HepG2 (cell line): ENCODE results near the gene MC3R. TPM values are rescaled to one million over a fixed set of nuclear protein-coding genes. Genes with fewer than 3 reads are reported as not detected.

Source experiments
- ATRX ChIP-seq: sonication (generic); formaldehyde crosslinking; IDR thresholded peaks from 2 replicates; pipeline ENCODE4 v1.4.0; 2020; ENCODE audit warnings: missing genetic modification reagents, borderline replicate concordance
- CEBPG ChIP-seq: IDR thresholded peaks from 2 replicates; pipeline ENCODE4 v1.6.1; 2016
- GATAD1 ChIP-seq: IDR thresholded peaks from 2 replicates; pipeline ENCODE4 v1.6.1; 2016; ENCODE audit warnings: missing genetic modification reagents, missing compliant biosample characterization
- GATAD2A ChIP-seq: IDR thresholded peaks from 2 replicates; pipeline ENCODE4 v1.6.1; 2016
- GZF1 ChIP-seq: sonication (generic); formaldehyde crosslinking; IDR thresholded peaks from 2 replicates; pipeline ENCODE4 v1.5.1; 2020; ENCODE audit warnings: mild to moderate bottlenecking, missing genetic modification reagents
- HIC2 ChIP-seq: sonication (generic); formaldehyde crosslinking; IDR thresholded peaks from 2 replicates; pipeline ENCODE4 v1.9.0; 2022; ENCODE audit warnings: low read depth, missing genetic modification reagents
- KAT7 ChIP-seq: IDR thresholded peaks from 2 replicates; pipeline ENCODE4 v1.6.1; 2018; ENCODE audit warnings: borderline replicate concordance, missing compliant biosample characterization
- KMT2A ChIP-seq: sonication (generic); formaldehyde crosslinking; IDR thresholded peaks from 2 replicates; pipeline ENCODE4 v1.4.0; 2020; ENCODE audit warnings: missing genetic modification reagents
- MEF2D ChIP-seq: sonication (generic); formaldehyde crosslinking; IDR thresholded peaks from 2 replicates; pipeline ENCODE4 v1.5.1; 2020; ENCODE audit warnings: mild to moderate bottlenecking, missing genetic modification reagents
- MTA1 ChIP-seq: sonication (generic); formaldehyde crosslinking; IDR thresholded peaks from 2 replicates; pipeline ENCODE4 v1.4.0; 2020; ENCODE audit warnings: missing genetic modification reagents, mild to moderate bottlenecking, borderline replicate concordance
- NCOR1 ChIP-seq: fragments of 200-600 bp; sonication (generic); IDR thresholded peaks from 2 replicates; pipeline ENCODE4 v1.7.0; 2017; ENCODE audit warnings: antibody characterized with exemption, low read length, borderline replicate concordance
- NFIB ChIP-seq: sonication (generic); formaldehyde crosslinking; IDR thresholded peaks from 2 replicates; pipeline ENCODE4 v1.9.0; 2021; ENCODE audit warnings: missing genetic modification reagents, mild to moderate bottlenecking, borderline replicate concordance
- POLR2AphosphoS5 ChIP-seq: IDR thresholded peaks from 2 replicates; pipeline ENCODE4 v1.6.1; 2012; ENCODE audit warnings: low read depth, low read length
- SP2 ChIP-seq: sonication (generic); formaldehyde crosslinking; IDR thresholded peaks from 2 replicates; pipeline ENCODE4 v1.5.1; 2020; ENCODE audit warnings: mild to moderate bottlenecking, missing genetic modification reagents
- SRF ChIP-seq: IDR thresholded peaks from 2 replicates; pipeline ENCODE4 v1.6.1; 2011; ENCODE audit warnings: mild to moderate bottlenecking, low read depth, low read length, moderate library complexity
- SRSF9 ChIP-seq: fragments of 200-400 bp; formaldehyde crosslinking; IDR thresholded peaks from 2 replicates; pipeline ENCODE4 v1.6.1; 2018; ENCODE audit warnings: borderline replicate concordance, mild to moderate bottlenecking, low read depth, low read length; ENCODE audit not compliant: insufficient read depth, poor library complexity, severe bottlenecking
- TAF1 ChIP-seq: sonication (generic); formaldehyde crosslinking; IDR thresholded peaks from 2 replicates; pipeline ENCODE4 v1.4.0; 2020; ENCODE audit warnings: missing genetic modification reagents
- ZC3H13 ChIP-seq: sonication (generic); formaldehyde crosslinking; IDR thresholded peaks from 2 replicates; pipeline ENCODE4 v1.8.1; 2023; ENCODE audit warnings: mild to moderate bottlenecking, missing genetic modification reagents, moderate library complexity
- ZFP62 ChIP-seq: sonication (generic); formaldehyde crosslinking; IDR thresholded peaks from 2 replicates; pipeline ENCODE4 v1.4.0; 2020; ENCODE audit warnings: missing genetic modification reagents
- ZNF547 ChIP-seq: sonication (generic); formaldehyde crosslinking; IDR thresholded peaks from 2 replicates; pipeline ENCODE4 v1.5.1; 2020; ENCODE audit warnings: mild to moderate bottlenecking, missing genetic modification reagents
- ZNF569 ChIP-seq: sonication (generic); formaldehyde crosslinking; IDR thresholded peaks from 2 replicates; pipeline ENCODE4 v1.5.0; 2020; ENCODE audit warnings: mild to moderate bottlenecking, missing genetic modification reagents, moderate library complexity, borderline replicate concordance
- ZNF737 ChIP-seq: sonication (generic); formaldehyde crosslinking; IDR thresholded peaks from 2 replicates; pipeline ENCODE4 v1.5.0; 2020; ENCODE audit warnings: missing genetic modification reagents, mild to moderate bottlenecking, borderline replicate concordance
- ZNF749 ChIP-seq: sonication (generic); formaldehyde crosslinking; IDR thresholded peaks from 2 replicates; pipeline ENCODE4 v1.8.0; 2022; ENCODE audit warnings: mild to moderate bottlenecking, missing genetic modification reagents, moderate library complexity, borderline replicate concordance
- ZNF761 ChIP-seq: sonication (generic); formaldehyde crosslinking; conservative IDR thresholded peaks from 2 replicates; pipeline ENCODE4 v1.4.0; 2020; ENCODE audit warnings: mild to moderate bottlenecking, missing genetic modification reagents
- polyA plus RNA-seq, 8 experiments: library from polyadenylated mRNA; depleted of rRNA in 3 of 8; stranded (reverse) in 7 of 8; unstranded in 1 of 8; fragments of >200 nt; fragmentation: Illumina TruSeq in 4 of 8; extraction: Trizol in 4 of 8; gene quantifications; 2 replicates each; pipeline versions ENCODE4 v1.2.1 to v1.2.3, GENCODE V29; 2011 to 2016; ENCODE audit warnings: low read depth in 4 of 8, missing spikeins in 1 of 8, mixed read lengths in 1 of 8; ENCODE audit not compliant: insufficient read depth in 1 of 8
- total RNA-seq, 5 experiments: library from RNA; depleted of rRNA; stranded (reverse); fragments of >200 nt; fragmentation: Illumina TruSeq; extraction: Trizol; gene quantifications; 2 replicates each; pipeline ENCODE4 v1.2.3, GENCODE V29; 2016; ENCODE audit warnings: low read depth in 1 of 5
- TF ChIP-seq, protein P1 (sequence below): sonication (generic); formaldehyde crosslinking; IDR thresholded peaks from 2 replicates; pipeline ENCODE4 v1.4.0; 2020; ENCODE audit warnings: mild to moderate bottlenecking, missing genetic modification reagents

The MC3R gene
- total and polyA plus RNA-seq, 2 of the 13 experiments (the other 11 are each of a cell fraction or from before 2014, with no cell fraction given), result not detected

- TF ChIP-seq, protein P1, sequence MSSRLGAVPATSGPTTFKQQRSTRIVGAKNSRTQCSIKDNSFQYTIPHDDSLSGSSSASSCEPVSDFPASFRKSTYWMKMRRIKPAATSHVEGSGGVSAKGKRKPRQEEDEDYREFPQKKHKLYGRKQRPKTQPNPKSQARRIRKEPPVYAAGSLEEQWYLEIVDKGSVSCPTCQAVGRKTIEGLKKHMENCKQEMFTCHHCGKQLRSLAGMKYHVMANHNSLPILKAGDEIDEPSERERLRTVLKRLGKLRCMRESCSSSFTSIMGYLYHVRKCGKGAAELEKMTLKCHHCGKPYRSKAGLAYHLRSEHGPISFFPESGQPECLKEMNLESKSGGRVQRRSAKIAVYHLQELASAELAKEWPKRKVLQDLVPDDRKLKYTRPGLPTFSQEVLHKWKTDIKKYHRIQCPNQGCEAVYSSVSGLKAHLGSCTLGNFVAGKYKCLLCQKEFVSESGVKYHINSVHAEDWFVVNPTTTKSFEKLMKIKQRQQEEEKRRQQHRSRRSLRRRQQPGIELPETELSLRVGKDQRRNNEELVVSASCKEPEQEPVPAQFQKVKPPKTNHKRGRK, result no peak
- TF ChIP-seq KAT7 (CRISPR knock-in tag) (no peak), ZNF569 (CRISPR knock-in tag) (no peak), CEBPG (CRISPR knock-in tag) (peak; percentile 95), NFIB (CRISPR knock-in tag) (0 out of 2 replicates have a peak, but pooled peaks have one; percentile 17), ATRX (CRISPR knock-in tag) (no peak), HIC2 (CRISPR knock-in tag) (no peak), ZNF761 (no peak), KMT2A (no peak), ZNF547 (CRISPR knock-in tag) (no peak), GZF1 (CRISPR knock-in tag) (no peak), POLR2AphosphoS5 (no peak), GATAD2A (no peak), ZFP62 (CRISPR knock-in tag) (no peak), MEF2D (CRISPR knock-in tag) (no peak), SRF (no peak), ZC3H13 (CRISPR knock-in tag) (0 out of 2 replicates have a peak, but pooled peaks have one; percentile 31), ZNF737 (no peak), SP2 (CRISPR knock-in tag) (no peak), ZNF749 (CRISPR knock-in tag) (no peak), TAF1 (CRISPR knock-in tag) (no peak), GATAD1 (CRISPR knock-in tag) (no peak), SRSF9 (no peak), MTA1 (CRISPR knock-in tag) (peak; percentile 66; the same call in 1 of the 2 replicates), NCOR1 (no peak)
These were observed 868 bp downstream of the MC3R start (continued) for GRCh38 chr20:56249244-56249955.
